ENCODE data around the gene NUP205. TPM values are rescaled to one million over a fixed set of nuclear protein-coding genes. Genes with fewer than 3 reads are reported as not detected.

NUP205 gene
- total RNA-seq, 3 donors from 2014 or later = 32.5 to 38.9 (median 37.3) TPM

DNA sequence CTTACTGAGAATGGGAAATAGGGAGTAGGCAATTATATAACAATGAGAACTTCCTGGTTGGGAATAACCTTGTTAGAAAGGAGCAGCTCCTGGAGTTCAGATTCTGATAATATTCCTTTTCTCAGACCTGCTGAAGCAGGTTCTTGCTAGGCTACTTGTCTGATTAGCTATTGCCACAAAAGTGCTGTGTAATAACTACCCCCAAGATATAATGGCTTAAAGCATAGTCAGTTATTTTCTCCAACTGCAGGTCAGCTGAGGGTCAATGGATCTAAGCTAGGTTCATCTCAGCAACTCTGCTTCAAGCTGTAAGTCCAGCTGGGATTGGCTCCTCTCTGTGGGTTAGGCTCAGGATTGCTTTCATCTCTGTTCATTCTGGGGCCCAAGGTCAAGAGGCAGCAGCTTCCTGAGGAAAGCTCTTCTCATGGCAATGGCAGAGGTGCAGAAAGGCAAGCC, 38.5 kb upstream of the NUP205 start:
- intact Hi-C loops (cut with DNase I, micrococcal nuclease) = no loop called here
- Histone ChIP-seq H3K4me1 (ENCODE audit: low read depth) (no peaks in the 10 kb centered on the region), H3K36me3 (ENCODE audit: low read depth) (no peaks in the 10 kb centered on the region), H3K4me3 (no peak overlapping the region), H3K9me3 (no peaks in the 10 kb centered on the region)
- ATAC-seq = no peak
- DNase-seq = no peak
- TF ChIP-seq, protein P1, sequence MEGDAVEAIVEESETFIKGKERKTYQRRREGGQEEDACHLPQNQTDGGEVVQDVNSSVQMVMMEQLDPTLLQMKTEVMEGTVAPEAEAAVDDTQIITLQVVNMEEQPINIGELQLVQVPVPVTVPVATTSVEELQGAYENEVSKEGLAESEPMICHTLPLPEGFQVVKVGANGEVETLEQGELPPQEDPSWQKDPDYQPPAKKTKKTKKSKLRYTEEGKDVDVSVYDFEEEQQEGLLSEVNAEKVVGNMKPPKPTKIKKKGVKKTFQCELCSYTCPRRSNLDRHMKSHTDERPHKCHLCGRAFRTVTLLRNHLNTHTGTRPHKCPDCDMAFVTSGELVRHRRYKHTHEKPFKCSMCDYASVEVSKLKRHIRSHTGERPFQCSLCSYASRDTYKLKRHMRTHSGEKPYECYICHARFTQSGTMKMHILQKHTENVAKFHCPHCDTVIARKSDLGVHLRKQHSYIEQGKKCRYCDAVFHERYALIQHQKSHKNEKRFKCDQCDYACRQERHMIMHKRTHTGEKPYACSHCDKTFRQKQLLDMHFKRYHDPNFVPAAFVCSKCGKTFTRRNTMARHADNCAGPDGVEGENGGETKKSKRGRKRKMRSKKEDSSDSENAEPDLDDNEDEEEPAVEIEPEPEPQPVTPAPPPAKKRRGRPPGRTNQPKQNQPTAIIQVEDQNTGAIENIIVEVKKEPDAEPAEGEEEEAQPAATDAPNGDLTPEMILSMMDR (IDR thresholded peaks at IDR 0.05) = no peak

DNA sequence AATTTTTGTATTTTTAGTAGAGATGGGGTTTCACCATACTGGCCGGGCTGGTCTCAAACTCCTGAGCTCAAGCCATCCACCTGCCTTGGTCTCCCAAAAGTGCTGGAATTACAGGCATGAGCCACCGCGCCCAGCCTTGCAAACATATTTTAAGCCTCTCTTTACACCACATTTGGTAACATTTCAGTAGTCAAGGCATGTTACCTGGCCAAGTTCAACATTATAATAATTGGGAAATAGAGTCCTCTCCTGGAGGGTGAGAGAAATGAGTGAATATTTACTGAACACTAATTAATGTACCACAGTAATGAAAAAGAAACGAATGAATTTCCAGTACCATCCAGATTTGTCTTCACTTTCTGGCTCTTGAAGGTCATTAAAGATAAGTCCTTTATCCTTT, 37.8 kb upstream of the NUP205 start:
- no peak overlapping the region for H3K4me3 ChIP-seq
- TF ChIP-seq, protein P1 (IDR thresholded peaks at IDR 0.05) = no peak
- DNase-seq = no peak
- H3K9me3 ChIP-seq = no peaks in the 10 kb centered on the region
- H3K36me3 ChIP-seq (ENCODE audit: low read depth) = no peaks in the 10 kb centered on the region
- ATAC-seq = no peak
- intact Hi-C loops (cut with DNase I, micrococcal nuclease) = no loop called here
- H3K4me1 ChIP-seq (ENCODE audit: low read depth) = no peaks in the 10 kb centered on the region

DNA sequence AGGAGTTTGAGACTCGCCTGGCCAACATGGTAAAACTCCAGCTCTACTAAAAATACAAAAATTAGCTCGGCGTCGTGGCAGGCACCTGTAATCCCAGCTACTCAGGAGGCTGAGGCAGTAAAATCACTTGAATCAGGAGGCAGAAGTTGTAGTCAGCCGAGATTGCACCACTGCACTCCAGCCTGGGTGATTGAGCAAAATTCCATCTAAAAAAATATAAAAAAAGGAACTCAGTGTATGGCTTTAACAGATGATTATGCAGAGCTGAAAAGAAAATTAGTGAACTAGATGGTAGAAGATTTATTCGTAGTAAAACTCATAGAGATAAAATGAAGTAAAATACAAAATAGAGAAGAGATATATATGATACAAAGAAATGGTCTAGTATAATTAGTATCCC, 35.2 kb upstream of the NUP205 start:
- Histone ChIP-seq H3K9me3 (no peaks in the 10 kb centered on the region), H3K36me3 (ENCODE audit: low read depth) (no peaks in the 10 kb centered on the region), H3K4me3 (no peak overlapping the region), H3K4me1 (ENCODE audit: low read depth) (no peaks in the 10 kb centered on the region)
- TF ChIP-seq, protein P1 (IDR thresholded peaks at IDR 0.05) = no peak
- no peak for DNase-seq
- intact Hi-C loops (cut with DNase I, micrococcal nuclease) = no loop called here
- ATAC-seq = no peak

DNA sequence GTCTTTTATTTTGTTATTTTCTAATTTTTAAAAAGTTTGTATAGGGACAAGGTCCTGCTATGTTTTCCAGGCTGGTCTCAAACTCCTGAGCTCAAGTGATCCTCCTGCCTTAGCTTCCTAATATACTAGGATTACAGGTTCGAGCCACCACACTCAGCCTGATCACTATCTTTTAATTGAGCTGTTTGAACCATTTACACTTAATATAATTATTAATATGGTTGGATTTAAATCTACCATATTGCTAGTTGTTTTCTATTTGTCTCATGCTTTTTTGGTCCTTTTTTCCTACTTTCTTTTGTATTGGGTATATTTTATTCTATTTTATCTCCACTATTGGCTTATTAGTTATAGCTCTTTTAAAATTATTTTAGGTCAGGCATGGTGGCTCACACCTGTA, 34.6 kb upstream of the NUP205 start:
- no peak for DNase-seq
- H3K4me3 ChIP-seq = no peak overlapping the region
- no peaks in the 10 kb centered on the region for H3K9me3 ChIP-seq
- H3K4me1 ChIP-seq (ENCODE audit: low read depth) = no peaks in the 10 kb centered on the region
- H3K36me3 ChIP-seq (ENCODE audit: low read depth) = no peaks in the 10 kb centered on the region
- intact Hi-C loops (cut with DNase I, micrococcal nuclease) = no loop called here
- TF ChIP-seq, protein P1 (IDR thresholded peaks at IDR 0.05) = no peak
- ATAC-seq = no peak

DNA sequence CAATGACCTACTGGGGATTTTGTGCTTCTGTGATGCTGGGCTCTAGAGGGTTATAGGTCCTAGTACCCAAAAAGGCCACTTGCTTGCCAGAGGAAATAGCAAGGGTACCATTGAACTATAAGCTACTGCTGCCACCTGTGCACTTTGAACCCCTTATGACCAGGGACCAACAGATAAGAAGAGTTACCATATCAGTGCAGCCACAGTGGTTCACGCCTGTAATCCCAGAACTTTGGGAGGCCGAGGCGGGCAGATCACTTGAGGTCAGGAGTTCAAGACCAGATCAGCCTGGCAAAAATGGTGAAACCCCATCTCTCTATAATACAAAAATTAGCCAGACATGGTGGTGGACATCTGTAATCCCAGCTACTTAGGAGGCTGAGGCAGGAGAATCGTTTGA, 32.3 kb upstream of the NUP205 start:
- ATAC-seq (no peak), DNase-seq (no peak)
- intact Hi-C loops (cut with DNase I, micrococcal nuclease) = no loop called here
- TF ChIP-seq, protein P1 (IDR thresholded peaks at IDR 0.05) = no peak
- H3K36me3 ChIP-seq (ENCODE audit: low read depth) = no peaks in the 10 kb centered on the region
- no peaks in the 10 kb centered on the region for H3K4me1 ChIP-seq (ENCODE audit: low read depth)
- H3K9me3 ChIP-seq = no peaks in the 10 kb centered on the region
- no peak overlapping the region for H3K4me3 ChIP-seq

DNA sequence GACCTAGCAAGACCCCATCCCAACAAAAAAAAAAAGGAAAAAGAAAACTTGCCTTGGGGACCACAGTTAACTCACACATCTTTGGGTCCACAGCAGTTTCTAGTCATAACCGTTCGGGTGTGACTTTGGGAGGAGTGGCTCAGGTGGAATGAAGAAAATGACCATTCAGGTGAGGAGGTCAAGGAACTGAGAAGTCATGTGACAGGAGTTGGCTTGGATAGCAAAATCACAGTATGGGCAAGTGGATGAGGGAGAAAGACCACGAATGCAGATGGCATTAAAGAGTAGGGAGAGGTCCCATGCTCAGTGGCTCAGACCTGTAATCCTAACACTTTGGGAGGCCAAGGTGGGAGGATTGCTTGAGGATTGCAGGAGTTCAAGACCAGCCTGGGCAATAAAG, 30.7 kb upstream of the NUP205 start:
- intact Hi-C loops (cut with DNase I, micrococcal nuclease) = no loop called here
- Histone ChIP-seq H3K4me3 (no peak overlapping the region), H3K4me1 (ENCODE audit: low read depth) (no peaks in the 10 kb centered on the region), H3K36me3 (ENCODE audit: low read depth) (no peaks in the 10 kb centered on the region), H3K9me3 (no peaks in the 10 kb centered on the region)
- ATAC-seq (no peak), DNase-seq (no peak)
- TF ChIP-seq, protein P1 (IDR thresholded peaks at IDR 0.05) = no peak

All from mucosa of descending colon (tissue), 3 donors.